ENCODE results near the gene RBFA. TPM values are rescaled to one million over a fixed set of nuclear protein-coding genes. Genes with fewer than 3 reads are reported as not detected.
A peak's percentile ranks its signal among the peaks of the same experiment; 100 is the strongest.

The RBFA gene
- total and polyA plus RNA-seq, 2 of the 13 experiments (the other 11 are each of a cell fraction or from before 2014, with no cell fraction given): 29.7 to 42.4 TPM

DNA sequence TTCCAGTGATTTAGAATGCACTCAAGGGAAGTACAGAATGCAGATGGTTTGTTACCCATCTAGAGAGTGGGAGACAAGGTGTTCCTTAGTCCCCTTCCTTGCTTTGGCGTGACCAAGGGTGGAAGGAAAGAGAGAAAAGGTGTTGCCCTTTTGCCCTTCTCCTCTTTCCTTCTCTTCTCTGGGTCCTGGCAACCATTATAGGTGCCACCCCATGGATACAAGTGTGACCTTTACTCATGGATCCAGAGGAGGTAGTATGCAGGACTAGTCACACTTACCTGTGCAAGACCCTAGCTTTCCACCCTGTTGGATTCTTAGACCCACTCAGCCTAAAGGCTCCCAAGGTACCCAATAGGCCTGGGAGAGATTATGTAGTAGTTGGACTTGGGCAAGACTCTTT, 11.6 kb upstream of the RBFA start (continued):
- TF ChIP-seq, protein P1, sequence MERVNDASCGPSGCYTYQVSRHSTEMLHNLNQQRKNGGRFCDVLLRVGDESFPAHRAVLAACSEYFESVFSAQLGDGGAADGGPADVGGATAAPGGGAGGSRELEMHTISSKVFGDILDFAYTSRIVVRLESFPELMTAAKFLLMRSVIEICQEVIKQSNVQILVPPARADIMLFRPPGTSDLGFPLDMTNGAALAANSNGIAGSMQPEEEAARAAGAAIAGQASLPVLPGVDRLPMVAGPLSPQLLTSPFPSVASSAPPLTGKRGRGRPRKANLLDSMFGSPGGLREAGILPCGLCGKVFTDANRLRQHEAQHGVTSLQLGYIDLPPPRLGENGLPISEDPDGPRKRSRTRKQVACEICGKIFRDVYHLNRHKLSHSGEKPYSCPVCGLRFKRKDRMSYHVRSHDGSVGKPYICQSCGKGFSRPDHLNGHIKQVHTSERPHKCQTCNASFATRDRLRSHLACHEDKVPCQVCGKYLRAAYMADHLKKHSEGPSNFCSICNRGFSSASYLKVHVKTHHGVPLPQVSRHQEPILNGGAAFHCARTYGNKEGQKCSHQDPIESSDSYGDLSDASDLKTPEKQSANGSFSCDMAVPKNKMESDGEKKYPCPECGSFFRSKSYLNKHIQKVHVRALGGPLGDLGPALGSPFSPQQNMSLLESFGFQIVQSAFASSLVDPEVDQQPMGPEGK (CRISPR knock-in tag; IDR thresholded peaks at IDR 0.05): no peak
- TF ChIP-seq SUZ12 (IDR thresholded peaks at IDR 0.05; ENCODE audit: low read depth, low read length): no peak
- no peak for TF ChIP-seq IKZF1 (IDR thresholded peaks at IDR 0.05)
- peak; percentile 99 for TF ChIP-seq TOPORS (CRISPR knock-in tag; IDR thresholded peaks at IDR 0.05)
- 0 out of 2 replicates have a peak, but pooled peaks have one; percentile 32 for TF ChIP-seq ZNF317 (CRISPR knock-in tag; IDR thresholded peaks at IDR 0.05)
- no peak for TF ChIP-seq KLF12 (CRISPR knock-in tag; IDR thresholded peaks at IDR 0.05; ENCODE audit: borderline replicate concordance)
- TF ChIP-seq, protein P2, sequence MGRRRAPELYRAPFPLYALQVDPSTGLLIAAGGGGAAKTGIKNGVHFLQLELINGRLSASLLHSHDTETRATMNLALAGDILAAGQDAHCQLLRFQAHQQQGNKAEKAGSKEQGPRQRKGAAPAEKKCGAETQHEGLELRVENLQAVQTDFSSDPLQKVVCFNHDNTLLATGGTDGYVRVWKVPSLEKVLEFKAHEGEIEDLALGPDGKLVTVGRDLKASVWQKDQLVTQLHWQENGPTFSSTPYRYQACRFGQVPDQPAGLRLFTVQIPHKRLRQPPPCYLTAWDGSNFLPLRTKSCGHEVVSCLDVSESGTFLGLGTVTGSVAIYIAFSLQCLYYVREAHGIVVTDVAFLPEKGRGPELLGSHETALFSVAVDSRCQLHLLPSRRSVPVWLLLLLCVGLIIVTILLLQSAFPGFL (CRISPR knock-in tag; IDR thresholded peaks at IDR 0.05): no peak
- TF ChIP-seq, protein P3, sequence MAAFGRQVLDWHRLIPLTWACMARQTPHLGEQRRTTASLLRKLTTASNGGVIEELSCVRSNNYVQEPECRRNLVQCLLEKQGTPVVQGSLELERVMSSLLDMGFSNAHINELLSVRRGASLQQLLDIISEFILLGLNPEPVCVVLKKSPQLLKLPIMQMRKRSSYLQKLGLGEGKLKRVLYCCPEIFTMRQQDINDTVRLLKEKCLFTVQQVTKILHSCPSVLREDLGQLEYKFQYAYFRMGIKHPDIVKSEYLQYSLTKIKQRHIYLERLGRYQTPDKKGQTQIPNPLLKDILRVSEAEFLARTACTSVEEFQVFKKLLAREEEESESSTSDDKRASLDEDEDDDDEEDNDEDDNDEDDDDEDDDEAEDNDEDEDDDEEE (CRISPR knock-in tag; IDR thresholded peaks at IDR 0.05): no peak
- TF ChIP-seq ZNF331 (CRISPR knock-in tag; IDR thresholded peaks at IDR 0.05): peak; percentile 61
- TF ChIP-seq SP5 (CRISPR knock-in tag; IDR thresholded peaks at IDR 0.05; ENCODE audit: borderline replicate concordance, low read depth): no peak
- no peak for TF ChIP-seq GPN1 (CRISPR knock-in tag; IDR thresholded peaks at IDR 0.05; ENCODE audit: borderline replicate concordance)
- no peak for TF ChIP-seq ZBTB46 (CRISPR knock-in tag; IDR thresholded peaks at IDR 0.05; ENCODE audit: borderline replicate concordance)
- TF ChIP-seq KLF16 (CRISPR knock-in tag; IDR thresholded peaks at IDR 0.05): no peak
- no peak for TF ChIP-seq ZNF737 (CRISPR knock-in tag; IDR thresholded peaks at IDR 0.05; ENCODE audit: borderline replicate concordance)
- TF ChIP-seq, protein P4, sequence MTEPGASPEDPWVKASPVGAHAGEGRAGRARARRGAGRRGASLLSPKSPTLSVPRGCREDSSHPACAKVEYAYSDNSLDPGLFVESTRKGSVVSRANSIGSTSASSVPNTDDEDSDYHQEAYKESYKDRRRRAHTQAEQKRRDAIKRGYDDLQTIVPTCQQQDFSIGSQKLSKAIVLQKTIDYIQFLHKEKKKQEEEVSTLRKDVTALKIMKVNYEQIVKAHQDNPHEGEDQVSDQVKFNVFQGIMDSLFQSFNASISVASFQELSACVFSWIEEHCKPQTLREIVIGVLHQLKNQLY (CRISPR knock-in tag; IDR thresholded peaks at IDR 0.05): no peak
- TF ChIP-seq CBX1 (IDR thresholded peaks at IDR 0.05; ENCODE audit: low read depth): peak; percentile 99
- TF ChIP-seq ZNF788 (CRISPR knock-in tag; IDR thresholded peaks at IDR 0.05; ENCODE audit: borderline replicate concordance): no peak
- TF ChIP-seq REL (CRISPR knock-in tag; conservative IDR thresholded peaks at IDR 0.05): no peak
- TF ChIP-seq CHCHD3 (CRISPR knock-in tag; IDR thresholded peaks at IDR 0.05): no peak
- no peak for TF ChIP-seq ZNF30 (CRISPR knock-in tag; IDR thresholded peaks at IDR 0.05)
- TF ChIP-seq SALL2 (CRISPR knock-in tag; IDR thresholded peaks at IDR 0.05): no peak
- no peak for TF ChIP-seq DRAP1 (CRISPR knock-in tag; IDR thresholded peaks at IDR 0.05)
- TF ChIP-seq ZFP62 (CRISPR knock-in tag; IDR thresholded peaks at IDR 0.05): no peak
- TF ChIP-seq MAFF (IDR thresholded peaks at IDR 0.05; ENCODE audit: low read depth, low read length): no peak
- TF ChIP-seq ZNF790 (CRISPR knock-in tag; IDR thresholded peaks at IDR 0.05; ENCODE audit: borderline replicate concordance): no peak

All from HepG2 (cell line).